Lower leg skin (tissue), 4 donors: Measurements from ENCODE around the gene MISP. TPM values are rescaled to one million over a fixed set of nuclear protein-coding genes. Genes with fewer than 3 reads are reported as not detected.

Experiments
- DNase-seq, 2 donors: peaks; one replicate each; pipeline ENCODE4 v3.0.0-alpha.2; 2019; ENCODE audit warnings: low spot score in 2 of 2
- H3K4me3 ChIP-seq: fragments of 200-600 bp; sonication (generic); 2 replicates; pipeline ENCODE4 v1.5.1; 2017; ENCODE audit warnings: mild to moderate bottlenecking, low read depth; ENCODE audit not compliant: poor library complexity, severe bottlenecking
- POLR2A ChIP-seq, 2 donors: fragments of 450-650 bp; IDR thresholded peaks; one replicate each; pipeline ENCODE4 v1.6.1; 2016 to 2017; ENCODE audit warnings: antibody characterized with exemption in 2 of 2, mild to moderate bottlenecking in 1 of 2, moderate library complexity in 1 of 2
- WGBS, 2 donors: methylation state at CpG; one replicate each; pipeline ENCODE4 v1.1.5; 2018; 5-methylcytosine and 5-hydroxymethylcytosine counted together
- intact Hi-C: fragments of 100-400 bp; cut with DNase I; formaldehyde crosslinking; loops from one replicate; pipeline ENCODE4 v1.15.0; 2023; ENCODE audit warnings: low total_unique reads
- total RNA-seq, 4 donors: library from RNA; depleted of rRNA; stranded (reverse); fragments of >200 nt; gene quantifications; one replicate each; pipeline ENCODE4 v1.1.0, GENCODE V29; 2016
- TF ChIP-seq, protein P1 (sequence below), 3 donors: fragments of 450-650 bp; IDR thresholded peaks; one replicate each; pipeline ENCODE4 v1.5.1; 2016; ENCODE audit warnings: antibody characterized with exemption in 3 of 3, mild to moderate bottlenecking in 3 of 3, moderate library complexity in 2 of 3

MISP gene
- total RNA-seq, 4 donors from 2014 or later, result 0.08 to 2.8 (median 0.92) TPM

GRCh38 chr19:803686-804418 lies 52.9 kb downstream of the MISP start:
- 83 to 84% methylated on average over 30 of the region's 31 CpGs for WGBS, 2 donors
- no peak overlapping the region for H3K4me3 ChIP-seq
- no peak for DNase-seq
- TF ChIP-seq, protein P1, sequence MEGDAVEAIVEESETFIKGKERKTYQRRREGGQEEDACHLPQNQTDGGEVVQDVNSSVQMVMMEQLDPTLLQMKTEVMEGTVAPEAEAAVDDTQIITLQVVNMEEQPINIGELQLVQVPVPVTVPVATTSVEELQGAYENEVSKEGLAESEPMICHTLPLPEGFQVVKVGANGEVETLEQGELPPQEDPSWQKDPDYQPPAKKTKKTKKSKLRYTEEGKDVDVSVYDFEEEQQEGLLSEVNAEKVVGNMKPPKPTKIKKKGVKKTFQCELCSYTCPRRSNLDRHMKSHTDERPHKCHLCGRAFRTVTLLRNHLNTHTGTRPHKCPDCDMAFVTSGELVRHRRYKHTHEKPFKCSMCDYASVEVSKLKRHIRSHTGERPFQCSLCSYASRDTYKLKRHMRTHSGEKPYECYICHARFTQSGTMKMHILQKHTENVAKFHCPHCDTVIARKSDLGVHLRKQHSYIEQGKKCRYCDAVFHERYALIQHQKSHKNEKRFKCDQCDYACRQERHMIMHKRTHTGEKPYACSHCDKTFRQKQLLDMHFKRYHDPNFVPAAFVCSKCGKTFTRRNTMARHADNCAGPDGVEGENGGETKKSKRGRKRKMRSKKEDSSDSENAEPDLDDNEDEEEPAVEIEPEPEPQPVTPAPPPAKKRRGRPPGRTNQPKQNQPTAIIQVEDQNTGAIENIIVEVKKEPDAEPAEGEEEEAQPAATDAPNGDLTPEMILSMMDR (IDR thresholded peaks at IDR 0.05), result no peak
- TF ChIP-seq POLR2A (IDR thresholded peaks at IDR 0.05), result no peak
- intact Hi-C loops, result no loop called here

DNA sequence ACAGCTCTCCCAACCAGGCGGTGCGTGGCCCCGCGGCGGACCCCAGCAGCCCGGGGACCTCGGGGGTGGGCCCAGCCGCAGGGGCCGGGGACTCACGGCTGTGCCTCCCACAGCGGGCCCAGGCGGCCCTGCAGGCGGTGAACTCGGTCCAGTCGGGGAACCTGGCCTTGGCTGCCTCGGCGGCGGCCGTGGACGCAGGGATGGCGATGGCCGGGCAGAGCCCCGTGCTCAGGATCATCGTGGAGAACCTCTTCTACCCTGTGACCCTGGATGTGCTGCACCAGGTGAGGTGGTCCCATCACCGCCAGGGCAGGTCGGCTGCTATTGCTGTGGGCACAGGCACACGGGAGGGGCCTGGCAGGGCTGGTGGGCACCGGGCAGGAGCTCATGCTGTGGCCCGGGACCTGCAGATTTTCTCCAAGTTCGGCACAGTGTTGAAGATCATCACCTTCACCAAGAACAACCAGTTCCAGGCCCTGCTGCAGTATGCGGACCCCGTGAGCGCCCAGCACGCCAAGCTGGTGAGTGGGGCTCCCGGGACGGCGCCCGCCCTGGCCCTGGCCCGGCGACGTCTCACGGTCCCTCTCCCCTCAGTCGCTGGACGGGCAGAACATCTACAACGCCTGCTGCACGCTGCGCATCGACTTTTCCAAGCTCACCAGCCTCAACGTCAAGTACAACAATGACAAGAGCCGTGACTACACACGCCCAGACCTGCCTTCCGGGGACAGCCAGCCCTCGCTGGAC lies 53.7 kb downstream of the MISP start:
- DNase-seq, result no peak
- WGBS, 2 donors, result 90 to 95% methylated on average over 19 to 49 of the region's 53 CpGs
- intact Hi-C loops, result no loop called here
- no peak overlapping the region for H3K4me3 ChIP-seq
- no peak for TF ChIP-seq POLR2A (IDR thresholded peaks at IDR 0.05)
- TF ChIP-seq, protein P1 (IDR thresholded peaks at IDR 0.05), result no peak

GRCh38 chr19:805166-805551 lies 54.2 kb downstream of the MISP start:
- intact Hi-C loops, result no loop called here
- no peak overlapping the region for H3K4me3 ChIP-seq
- WGBS, 2 donors, result 77 to 94% methylated on average over 20 to 25 of the region's 33 CpGs
- TF ChIP-seq, protein P1 (IDR thresholded peaks at IDR 0.05), result no peak
- TF ChIP-seq POLR2A (IDR thresholded peaks at IDR 0.05), result no peak
- DNase-seq, result no peak

- no peak for DNase-seq
- 93 to 95% methylated on average over 47 to 92 of the region's 93 CpGs for WGBS, 2 donors
- no peak for TF ChIP-seq POLR2A (IDR thresholded peaks at IDR 0.05)
- TF ChIP-seq, protein P1 (IDR thresholded peaks at IDR 0.05), result no peak
- intact Hi-C loops, result no loop called here
- H3K4me3 ChIP-seq, result no peak overlapping the region
Measured at GRCh38 chr19:805600-806550, 55.0 kb downstream of the MISP start.

DNA sequence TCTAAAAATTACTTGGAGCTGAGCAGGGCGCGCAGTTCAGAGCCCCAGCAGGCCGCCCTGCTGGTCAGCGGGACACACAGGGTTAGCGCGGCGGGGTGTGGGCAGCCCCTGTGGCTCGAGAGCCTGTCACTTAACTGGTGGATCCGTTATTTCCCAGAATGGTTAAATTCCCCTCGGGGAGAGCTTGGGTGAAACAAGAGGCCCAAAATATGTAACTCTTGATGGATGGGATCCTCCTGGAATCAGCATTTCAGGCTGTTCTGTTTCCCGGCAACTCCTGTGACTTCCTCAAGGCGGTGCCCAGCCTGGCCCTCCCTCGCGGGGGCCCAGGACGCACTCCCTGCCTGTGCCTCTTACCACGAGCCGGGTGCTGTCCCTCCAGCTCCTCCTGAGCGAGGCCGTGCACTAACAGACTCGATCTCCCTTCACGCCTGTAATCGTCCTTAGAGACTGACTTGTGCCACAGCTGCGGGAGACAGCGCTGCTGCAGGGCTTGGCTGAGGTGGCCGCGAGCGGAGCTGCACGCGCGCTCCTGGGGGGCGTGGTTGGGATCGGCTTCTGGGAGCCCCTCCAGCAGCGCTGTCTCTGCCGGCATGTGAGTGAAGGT lies 56.0 kb downstream of the MISP start:
- intact Hi-C loops, result no loop called here
- H3K4me3 ChIP-seq, result no peak overlapping the region
- 70 to 72% methylated on average over 34 of the region's 34 CpGs for WGBS, 2 donors
- DNase-seq, result no peak
- TF ChIP-seq, protein P1 (IDR thresholded peaks at IDR 0.05), result no peak
- TF ChIP-seq POLR2A (IDR thresholded peaks at IDR 0.05), result no peak
